GM10248 (cell line): ENCODE data around the gene PDE4D.

Experiments
- CTCF ChIA-PET: fragments of 300-600 bp; sonication (Branson Sonifier 250); formaldehyde crosslinking; extraction: SDS; loops from one replicate; lab custom pipeline; 2021; ENCODE audit warnings: antibody characterized with exemption; lab: Yijun Ruan, JAX
- POLR2A ChIA-PET: fragments of 350-650 bp; sonication (Branson Sonifier 250); formaldehyde crosslinking; extraction: SDS; loops from one replicate; lab custom pipeline; 2020; ENCODE audit warnings: antibody characterized with exemption; lab: Yijun Ruan, JAX
- DNase-seq: peaks from one replicate; pipeline ENCODE4 v3.0.0; 2012; ENCODE audit errors: extremely low spot score
- TF ChIP-seq, protein P1 (sequence below): IDR thresholded peaks from 2 replicates; pipeline ENCODE4 v1.5.1; 2012; ENCODE audit warnings: mild to moderate bottlenecking, low read depth; ENCODE audit errors: extremely low read depth, missing control alignments, control extremely low read depth

The PDE4D gene

DNA sequence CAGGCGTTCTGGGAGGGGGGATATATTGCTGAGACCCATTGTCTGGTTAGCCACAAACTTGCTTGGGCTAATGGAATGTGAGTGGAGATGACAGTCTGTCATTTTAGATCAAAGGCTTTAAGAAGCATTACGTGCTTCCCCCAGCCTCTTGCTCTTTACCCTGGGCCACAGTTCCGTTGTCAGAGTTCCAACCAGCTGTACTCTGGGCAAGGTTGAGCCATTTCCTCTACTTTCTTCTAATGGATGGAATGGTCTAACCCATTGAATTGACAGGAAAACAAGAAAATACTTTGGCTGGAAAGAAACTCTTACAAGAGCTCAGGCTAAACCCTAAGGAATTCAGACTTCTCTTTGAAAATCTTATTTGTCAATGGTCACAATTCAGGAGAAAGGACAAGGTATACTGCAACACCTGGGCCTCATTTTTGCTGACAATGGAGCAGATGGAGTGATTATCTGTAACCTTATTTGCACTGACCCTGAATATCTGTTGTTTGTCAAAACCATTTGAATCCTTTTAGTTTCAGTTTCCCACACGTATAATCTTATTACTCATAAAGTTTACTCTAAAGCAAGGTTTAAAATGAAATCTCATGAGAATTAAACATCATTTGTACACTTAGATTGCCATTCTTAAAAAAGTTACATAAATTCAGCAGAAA lies 231.4 kb downstream of the PDE4D start:
- TF ChIP-seq, protein P1, sequence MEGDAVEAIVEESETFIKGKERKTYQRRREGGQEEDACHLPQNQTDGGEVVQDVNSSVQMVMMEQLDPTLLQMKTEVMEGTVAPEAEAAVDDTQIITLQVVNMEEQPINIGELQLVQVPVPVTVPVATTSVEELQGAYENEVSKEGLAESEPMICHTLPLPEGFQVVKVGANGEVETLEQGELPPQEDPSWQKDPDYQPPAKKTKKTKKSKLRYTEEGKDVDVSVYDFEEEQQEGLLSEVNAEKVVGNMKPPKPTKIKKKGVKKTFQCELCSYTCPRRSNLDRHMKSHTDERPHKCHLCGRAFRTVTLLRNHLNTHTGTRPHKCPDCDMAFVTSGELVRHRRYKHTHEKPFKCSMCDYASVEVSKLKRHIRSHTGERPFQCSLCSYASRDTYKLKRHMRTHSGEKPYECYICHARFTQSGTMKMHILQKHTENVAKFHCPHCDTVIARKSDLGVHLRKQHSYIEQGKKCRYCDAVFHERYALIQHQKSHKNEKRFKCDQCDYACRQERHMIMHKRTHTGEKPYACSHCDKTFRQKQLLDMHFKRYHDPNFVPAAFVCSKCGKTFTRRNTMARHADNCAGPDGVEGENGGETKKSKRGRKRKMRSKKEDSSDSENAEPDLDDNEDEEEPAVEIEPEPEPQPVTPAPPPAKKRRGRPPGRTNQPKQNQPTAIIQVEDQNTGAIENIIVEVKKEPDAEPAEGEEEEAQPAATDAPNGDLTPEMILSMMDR: no peak
- ChIA-PET CTCF (interaction anchor here (0.8 to 6.2 kb wide), 6 partner anchors 12 to 270 kb away, joined by 3 to 64 read pairs (median 5); no protein-coding TSS in a partner anchor), POLR2A (no interaction called here)
- DNase-seq: no peak

DNA sequence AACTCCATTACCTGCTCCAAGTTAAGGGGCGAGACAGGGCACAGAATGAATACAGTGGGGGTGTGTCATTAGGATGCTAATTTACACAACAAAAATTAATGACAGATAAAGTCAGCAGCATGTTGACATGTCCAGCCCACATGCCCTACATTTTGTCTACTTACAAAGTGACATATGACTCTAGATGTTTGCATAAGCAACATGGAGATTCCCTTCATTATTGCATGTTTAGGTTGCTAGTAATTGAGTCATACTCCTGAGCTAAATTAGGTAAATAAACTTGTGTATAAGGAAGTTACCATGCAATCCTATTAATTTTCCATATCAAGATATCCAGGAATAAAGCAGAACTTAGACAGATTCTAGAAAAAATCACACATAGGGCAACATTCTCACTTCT lies 232.2 kb downstream of the PDE4D start:
- POLR2A ChIA-PET: no interaction called here
- no peak for DNase-seq
- TF ChIP-seq, protein P1: no peak
- CTCF ChIA-PET: interaction anchor here (0.8 to 6.2 kb wide), 9 partner anchors 10 to 270 kb away, joined by 3 to 64 read pairs (median 4); no protein-coding TSS in a partner anchor

DNA sequence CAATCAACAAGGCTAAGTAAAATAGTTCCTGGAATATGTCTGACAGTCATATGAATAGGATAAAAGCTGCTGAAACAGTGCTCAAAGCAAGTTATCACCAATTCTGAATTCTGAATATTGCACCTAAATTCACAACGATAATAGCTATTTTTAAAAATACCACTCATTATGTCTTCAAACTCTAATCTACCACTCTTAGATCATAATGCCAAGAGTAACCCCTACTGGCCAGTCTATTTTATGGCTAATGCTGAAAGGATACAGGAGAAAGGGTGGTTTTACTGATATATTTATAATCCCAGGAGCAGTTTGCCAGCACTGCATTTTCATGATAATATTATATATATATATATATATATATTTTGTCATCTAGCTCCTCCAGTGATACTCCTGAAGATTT lies 232.8 kb downstream of the PDE4D start:
- ChIA-PET CTCF (interaction anchor here (0.8 to 6.2 kb wide), 13 partner anchors 9 to 280 kb away, joined by 3 to 64 read pairs (median 4); no protein-coding TSS in a partner anchor), POLR2A (no interaction called here)
- DNase-seq: peak; percentile 20

DNA sequence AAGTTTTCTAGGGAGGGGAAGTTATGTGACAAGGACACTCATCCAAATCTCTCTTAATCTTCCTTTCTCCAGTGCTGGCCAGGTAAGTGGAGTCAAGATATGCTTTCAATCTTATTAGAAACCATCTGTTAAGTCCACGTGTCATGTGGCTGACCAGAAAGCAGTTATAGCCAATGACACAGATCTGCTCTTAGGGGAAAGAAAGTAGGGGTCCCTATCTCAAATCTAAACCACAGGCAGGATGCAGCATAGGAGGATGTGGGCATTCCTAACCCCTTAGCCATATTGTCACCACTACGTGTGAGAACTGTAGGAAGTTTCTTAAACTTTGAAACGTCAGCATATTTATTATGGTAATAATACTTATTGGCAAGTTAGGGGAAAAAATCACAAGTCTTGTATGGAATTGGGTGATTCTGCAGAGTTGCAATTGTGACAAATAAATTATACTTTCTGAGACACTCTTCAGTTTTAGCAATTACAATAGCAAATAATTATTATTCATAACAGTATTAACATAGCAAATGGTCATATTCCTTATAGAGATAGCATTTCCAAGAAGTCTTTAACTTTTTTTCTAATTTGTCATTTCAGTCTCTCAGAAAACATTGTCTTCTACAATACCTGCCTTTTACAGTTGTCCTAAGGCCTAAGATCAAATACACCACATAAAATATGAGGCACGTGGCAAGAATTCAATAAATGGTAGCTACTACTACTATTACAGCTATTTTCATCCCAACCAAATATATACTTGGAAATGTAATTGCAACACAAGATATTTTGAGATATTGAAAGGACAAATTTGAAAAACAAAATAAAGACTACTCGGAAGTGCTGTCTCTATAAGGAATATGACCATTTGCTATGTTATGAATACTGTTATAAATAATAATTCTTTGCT lies 236.9 kb downstream of the PDE4D start:
- ChIA-PET POLR2A (no interaction called here), CTCF (interaction anchor here (1.3 to 6.2 kb wide), 5 partner anchors 11 to 47 kb away, joined by 3 to 64 read pairs (median 4); no protein-coding TSS in a partner anchor)
- DNase-seq: no peak
- TF ChIP-seq, protein P1: no peak

More for the DNA sequence above, 232.8 kb downstream of the PDE4D start:
- TF ChIP-seq, protein P1: peak; percentile 50

DNA sequence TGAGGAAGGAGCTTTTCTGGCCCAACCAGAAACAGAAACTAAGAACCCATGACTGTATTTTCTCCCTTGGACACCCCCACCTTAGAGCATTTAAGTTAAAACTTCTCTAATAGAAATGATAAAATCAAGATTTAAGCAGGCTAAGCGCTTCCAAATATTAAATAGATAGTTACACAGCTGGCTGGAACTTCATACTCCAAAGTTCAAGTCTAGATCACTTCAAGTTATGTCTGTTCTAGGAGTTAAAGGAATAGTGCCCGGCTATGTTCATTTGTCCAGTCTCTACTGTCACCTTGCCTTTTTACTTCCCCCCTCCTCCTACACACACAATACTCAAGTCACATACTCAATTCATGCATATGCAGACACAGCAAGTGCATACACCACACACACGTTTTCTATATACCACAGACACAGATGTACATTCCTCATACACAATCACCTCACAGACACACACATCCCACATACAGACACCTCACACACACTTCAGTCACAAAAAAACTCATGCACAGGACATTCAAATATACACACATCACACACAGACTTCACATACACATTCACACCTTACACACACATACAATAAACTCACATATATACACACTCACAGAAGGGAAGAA lies 237.7 kb downstream of the PDE4D start:
- no peak for DNase-seq
- ChIA-PET CTCF (interaction anchor here (1.0 kb wide), 1 partner anchor 17 kb away, joined by 3 read pairs; no protein-coding TSS in a partner anchor), POLR2A (no interaction called here)

DNA sequence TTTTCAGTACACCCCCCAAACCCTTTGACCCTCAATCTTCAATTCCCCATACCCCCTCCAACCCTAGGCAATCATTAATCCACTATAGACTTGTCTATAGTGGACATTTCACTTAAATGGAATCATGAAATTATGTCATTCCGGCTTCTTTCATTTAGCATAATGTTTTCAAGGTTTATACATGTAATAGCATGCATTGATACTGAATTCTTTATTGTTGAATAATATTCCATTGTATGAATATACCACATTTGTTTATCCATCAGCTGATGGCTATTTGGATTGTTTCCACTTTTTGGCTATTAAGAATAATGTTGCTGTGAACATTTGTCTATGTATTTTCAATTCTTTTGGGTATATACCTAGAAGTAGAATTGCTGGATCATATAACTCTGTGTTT lies 238.8 kb downstream of the PDE4D start:
- no peak for DNase-seq
- ChIA-PET CTCF (no interaction called here), POLR2A (no interaction called here)
- TF ChIP-seq, protein P1: no peak

More for the DNA sequence above, 237.7 kb downstream of the PDE4D start:
- TF ChIP-seq, protein P1: no peak
